ENCODE results near the gene NR3C1.

NR3C1 gene

GRCh38 chr5:143302341-143303045 is 101.0 kb downstream of the NR3C1 start:
- DNase-seq: no peak

DNA sequence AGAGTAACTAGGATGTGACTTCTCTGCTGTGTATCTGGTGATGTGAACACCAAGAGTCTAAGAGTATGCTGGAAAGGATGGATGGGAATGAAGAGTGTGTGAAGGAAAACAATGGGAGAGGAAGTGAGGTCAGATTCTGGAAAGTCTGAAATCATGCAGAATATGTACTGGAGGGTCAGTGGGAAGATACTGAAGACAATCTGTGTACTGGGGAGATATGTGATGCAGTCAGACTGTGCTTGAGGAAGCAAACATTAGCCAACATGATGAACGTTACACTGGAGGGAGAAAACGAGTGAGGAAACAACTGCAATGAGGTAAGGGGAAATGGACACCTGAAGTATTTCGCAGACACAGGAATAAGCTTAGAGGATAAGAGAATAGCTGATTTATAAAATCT is 105.7 kb downstream of the NR3C1 start:
- no peak for DNase-seq

GRCh38 chr5:143290125-143290524 is 113.4 kb downstream of the NR3C1 start:
- DNase-seq: no peak

GRCh38 chr5:143284521-143284920 is 119.0 kb downstream of the NR3C1 start:
- DNase-seq: no peak

GRCh38 chr5:143284002-143284401 is 119.5 kb downstream of the NR3C1 start:
- DNase-seq: no peak

DNA sequence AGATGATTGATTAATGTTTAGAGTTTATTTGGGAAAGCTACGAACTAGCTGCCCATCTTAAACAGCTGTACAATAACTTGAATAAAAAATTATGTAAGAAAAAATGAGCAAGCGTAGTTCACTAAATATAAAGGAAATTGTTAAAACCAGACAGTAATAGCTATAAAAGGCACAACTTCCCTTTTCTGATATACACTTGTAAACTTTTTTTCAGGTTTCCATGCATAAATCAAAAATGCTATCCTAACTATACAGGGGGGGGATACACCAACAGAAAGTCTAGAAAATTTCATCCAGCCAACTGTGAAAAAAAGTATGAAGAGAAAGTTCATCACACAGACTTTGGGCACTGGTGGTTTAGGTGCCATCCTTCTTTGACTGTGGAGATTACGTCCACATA is 122.3 kb downstream of the NR3C1 start:
- no peak for DNase-seq

DNA sequence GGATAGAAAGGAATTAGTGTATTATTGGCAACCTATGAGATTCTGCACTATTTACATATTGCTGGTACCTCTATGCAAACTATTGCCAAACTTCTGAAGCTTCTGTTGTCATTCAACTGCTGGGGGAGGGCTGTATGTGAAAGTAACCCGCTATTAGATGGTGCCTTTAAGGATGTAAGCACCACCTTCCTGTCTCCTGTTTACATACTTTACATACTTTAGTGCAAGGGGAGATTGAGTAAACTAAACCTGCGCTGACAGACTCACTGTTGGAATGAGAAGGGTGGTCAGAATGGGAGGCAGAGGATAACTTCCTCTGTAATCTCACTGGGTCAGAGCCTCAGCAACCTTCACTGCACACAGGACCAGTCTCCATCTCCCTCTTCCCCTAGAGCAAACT is 123.8 kb downstream of the NR3C1 start:
- no peak for DNase-seq

DNA sequence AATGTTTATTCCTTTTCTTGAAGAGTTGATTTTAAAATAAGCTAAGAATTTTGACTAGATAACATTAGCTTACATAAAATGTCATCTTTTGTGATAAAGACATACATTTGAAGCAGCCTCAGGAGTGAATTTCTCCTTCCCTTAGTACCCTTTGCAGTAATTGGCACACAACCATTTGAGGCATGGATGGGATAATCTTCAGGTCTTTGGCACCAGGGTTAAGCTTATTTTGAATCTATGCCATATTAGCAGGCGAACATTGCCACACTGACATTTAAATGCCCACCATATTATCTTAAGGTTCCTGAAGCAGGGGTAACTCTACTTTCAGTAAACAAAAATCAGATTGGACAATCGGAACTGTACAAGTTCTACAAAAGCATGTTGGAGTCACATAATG is 126.0 kb downstream of the NR3C1 start:
- no peak for DNase-seq

GRCh38 chr5:143275512-143276363 is 127.7 kb downstream of the NR3C1 start:
- DNase-seq: no peak

- no peak for DNase-seq
Observed at GRCh38 chr5:143274952-143275351, 128.5 kb downstream of the NR3C1 start.

GRCh38 chr5:143271431-143271830 is 132.1 kb downstream of the NR3C1 start:
- no peak for DNase-seq

- DNase-seq: no peak
Observed at GRCh38 chr5:143268388-143268787, 135.1 kb downstream of the NR3C1 start.

DNA sequence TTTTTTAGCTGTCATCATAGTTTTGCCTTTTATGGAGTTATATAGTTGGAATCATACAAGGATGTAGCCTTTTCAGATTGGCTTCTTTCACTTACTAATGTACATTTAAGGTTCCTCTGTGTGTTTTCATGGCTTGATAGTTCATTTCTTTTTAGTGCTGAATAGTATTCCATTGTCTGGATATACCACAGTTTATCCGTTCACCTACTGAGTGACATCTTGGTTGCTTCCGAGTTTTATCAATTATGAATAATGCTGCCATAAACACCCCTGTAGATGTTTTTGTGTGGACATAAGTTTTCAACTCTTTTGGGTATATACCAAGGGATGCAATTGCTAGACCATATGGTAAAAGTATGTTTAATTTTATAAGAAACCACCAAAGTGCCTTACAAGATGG is 136.3 kb downstream of the NR3C1 start:
- DNase-seq: no peak

DNA sequence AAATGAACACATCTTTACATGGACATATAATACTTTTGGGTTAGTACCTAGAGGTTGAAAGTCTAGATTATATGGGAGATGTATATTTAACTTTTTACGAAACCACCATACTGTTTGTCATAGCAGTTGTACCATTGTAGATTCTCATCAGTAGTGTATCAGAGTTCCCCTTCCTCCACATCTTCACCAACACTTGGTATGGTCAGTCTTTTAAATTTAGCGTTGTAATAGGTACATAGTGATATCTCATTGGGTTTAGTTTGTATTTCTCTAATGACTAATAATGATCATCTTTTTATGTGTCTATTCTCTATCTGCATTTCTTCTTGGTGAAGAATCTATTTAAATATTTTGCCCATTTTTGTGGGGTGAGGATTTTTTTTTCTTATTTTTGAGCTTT is 137.5 kb downstream of the NR3C1 start:
- DNase-seq: no peak

DNA sequence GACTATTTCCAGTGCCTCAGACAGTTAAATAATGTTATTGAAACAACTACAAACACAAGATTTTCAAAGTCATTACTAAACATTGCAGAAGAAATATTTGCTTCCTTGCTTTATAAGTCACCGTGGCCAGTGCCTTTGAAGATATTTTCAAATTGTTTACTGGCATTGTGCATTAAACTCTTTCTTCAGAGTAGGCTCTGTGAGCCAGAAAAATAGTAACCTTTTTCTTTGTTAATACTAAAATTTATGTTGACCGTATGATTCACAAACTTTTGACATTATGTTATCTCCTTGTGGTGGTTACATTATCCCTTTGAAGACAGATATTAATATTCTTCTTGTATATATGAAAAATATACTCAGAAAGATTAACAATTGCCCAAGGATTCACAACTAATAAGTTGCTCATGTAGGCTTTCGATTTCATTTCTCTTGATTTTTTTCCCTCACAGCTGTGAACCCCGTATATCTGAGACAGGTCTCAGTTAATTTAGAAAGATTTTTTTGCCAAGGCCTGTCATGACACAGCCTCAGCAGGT is 140.1 kb downstream of the NR3C1 start:
- DNase-seq: no peak

DNA sequence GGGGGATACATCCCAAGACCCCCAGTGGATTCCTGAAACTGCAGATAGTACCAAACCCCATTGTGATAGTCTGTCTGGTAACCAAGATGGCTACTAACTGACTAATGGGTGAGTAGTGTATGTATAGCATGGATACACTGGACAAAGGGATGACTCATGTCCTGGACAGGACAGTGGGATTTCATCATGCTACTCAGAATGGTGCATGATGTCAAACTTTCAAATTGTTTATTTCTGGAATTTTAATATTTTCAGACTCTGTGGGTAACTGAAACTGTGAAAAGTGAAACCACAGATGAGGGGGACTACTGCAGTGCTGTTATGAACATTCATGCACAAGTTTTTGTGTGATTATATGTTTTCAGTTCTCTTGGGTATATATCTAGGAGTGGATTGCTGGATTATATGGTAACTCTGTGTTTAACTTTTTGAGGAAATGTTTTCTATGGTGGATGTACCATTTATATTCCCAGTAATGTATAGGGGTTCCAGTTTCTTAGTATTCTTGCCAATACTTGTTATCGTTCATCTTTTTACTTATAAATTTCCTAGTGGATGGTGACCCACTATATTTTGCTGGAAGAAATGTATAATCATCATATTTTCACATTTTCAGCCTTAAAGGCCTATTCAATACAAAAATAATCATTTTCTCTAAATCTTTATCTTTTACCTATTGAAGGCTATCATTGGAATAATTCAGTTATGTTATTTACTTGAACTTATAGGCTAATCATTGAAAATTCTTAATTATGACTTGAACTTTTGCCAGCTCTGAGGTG is 140.9 kb downstream of the NR3C1 start:
- DNase-seq: no peak

DNA sequence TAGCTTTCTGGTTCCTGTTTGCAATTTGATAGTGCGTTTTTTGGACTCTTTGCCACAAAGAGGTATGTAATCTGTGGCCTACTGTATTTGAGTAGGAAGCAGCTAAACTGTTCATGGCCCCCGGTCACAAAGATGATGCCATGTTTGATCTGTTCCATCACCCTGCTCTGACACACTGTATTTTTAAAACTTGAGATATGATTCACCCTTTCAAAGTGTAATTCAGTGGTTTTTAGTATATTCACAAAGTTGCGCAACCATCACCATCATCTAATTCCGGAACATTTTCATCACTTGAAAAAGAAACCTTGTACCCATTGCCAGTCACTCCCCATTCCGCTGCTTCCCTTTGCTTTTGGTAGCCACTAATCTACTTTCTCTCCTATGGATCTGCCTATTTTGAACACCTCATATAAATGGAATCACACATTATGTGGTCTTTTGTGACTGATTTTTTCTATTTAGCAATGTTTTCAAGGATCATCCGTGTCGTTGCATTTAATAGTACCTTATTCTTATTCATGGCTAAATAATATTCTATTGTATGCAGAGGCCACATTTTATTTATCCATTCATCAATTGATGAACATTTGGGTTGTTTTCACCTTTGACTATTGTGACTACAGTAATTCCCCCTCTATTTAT is 141.6 kb downstream of the NR3C1 start:
- no peak for DNase-seq

GRCh38 chr5:143259254-143259605 is 144.3 kb downstream of the NR3C1 start:
- no peak for DNase-seq

DNA sequence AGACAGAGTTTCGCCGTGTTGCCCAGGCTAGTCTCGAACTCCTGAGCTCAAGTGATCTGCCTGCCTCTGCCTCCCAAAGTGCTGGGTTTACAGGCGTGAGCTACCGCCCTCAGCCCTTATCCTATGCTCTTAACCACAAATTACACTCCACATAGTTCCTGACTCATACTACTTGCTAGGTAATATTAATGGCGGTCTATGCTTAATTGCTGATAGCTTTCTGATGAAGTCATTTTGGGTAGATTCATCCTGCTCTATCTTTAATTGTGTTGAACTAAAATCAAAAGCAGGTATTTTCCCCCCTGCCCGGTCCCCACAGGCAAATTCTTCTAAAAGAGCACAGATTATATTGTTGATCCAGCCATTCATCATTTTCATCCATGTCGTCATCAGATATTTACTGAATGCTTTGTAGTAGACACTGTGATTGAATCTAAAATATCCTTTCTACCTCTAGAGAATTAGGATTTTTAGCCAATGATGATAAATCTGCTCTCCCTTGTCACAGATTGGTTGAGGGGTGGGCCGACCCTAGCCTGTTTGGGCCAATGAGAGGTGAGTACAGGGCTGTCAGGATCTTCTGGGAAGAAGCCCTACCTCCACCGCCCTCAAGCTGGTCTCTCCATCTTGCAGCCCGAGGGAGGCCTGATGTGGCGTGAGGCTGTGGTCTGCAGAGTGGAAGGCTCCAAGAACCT is 144.8 kb downstream of the NR3C1 start:
- DNase-seq: no peak

- no peak for DNase-seq
Observed at GRCh38 chr5:143254819-143255218, 148.7 kb downstream of the NR3C1 start.

DNA sequence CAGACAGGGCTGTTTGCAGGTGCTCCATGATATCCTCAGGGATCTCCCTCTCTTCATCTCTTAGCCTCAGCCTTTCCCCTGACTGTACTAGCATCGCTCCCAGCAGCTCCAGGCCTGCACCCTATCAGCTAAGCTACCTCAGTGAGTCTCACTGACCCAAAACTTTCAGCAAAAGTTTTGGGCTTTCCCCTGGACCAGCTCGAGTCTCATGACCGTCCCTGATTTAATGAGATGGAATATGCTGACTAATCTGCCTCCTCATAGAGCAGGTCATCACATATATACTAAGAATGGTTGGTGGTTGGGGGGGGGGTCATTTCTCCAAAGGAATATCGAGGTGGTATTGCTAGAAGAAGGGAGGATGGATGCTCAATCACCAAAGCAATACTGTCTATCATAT is 151.5 kb downstream of the NR3C1 start:
- no peak for DNase-seq

- DNase-seq: no peak
Observed at GRCh38 chr5:143251190-143251589, 152.3 kb downstream of the NR3C1 start.
